HepG2 (cell line): ENCODE results near the gene C1orf159. TPM values are rescaled to one million over a fixed set of nuclear protein-coding genes. Genes with fewer than 3 reads are reported as not detected.
A peak's percentile ranks its signal among the peaks of the same experiment; 100 is the strongest.

Experiments used
- ARID3A ChIP-seq: IDR thresholded peaks from 2 replicates; pipeline ENCODE4 v1.6.1; 2012; ENCODE audit warnings: low read depth, low read length, improper control_type of control experiment
- BRCA1 ChIP-seq: sonication (generic); formaldehyde crosslinking; IDR thresholded peaks from 2 replicates; pipeline ENCODE4 v1.4.0; 2020; ENCODE audit warnings: missing genetic modification reagents
- CTCF ChIP-seq: sonication (generic); formaldehyde crosslinking; IDR thresholded peaks from 2 replicates; pipeline ENCODE4 v1.5.0; 2020; ENCODE audit warnings: mild to moderate bottlenecking, missing genetic modification reagents, moderate library complexity
- HIVEP1 ChIP-seq: sonication (generic); formaldehyde crosslinking; IDR thresholded peaks from 2 replicates; pipeline ENCODE4 v1.4.0; 2020; ENCODE audit warnings: mild to moderate bottlenecking, missing genetic modification reagents
- HNRNPL ChIP-seq: fragments of 200-400 bp; formaldehyde crosslinking; IDR thresholded peaks from 2 replicates; pipeline ENCODE4 v1.6.1; 2017; ENCODE audit warnings: mild to moderate bottlenecking, low read depth, low read length
- KLF6 ChIP-seq: IDR thresholded peaks from 2 replicates; pipeline ENCODE4 v1.8.0; 2016; ENCODE audit warnings: missing biosample characterization, missing genetic modification reagents
- MAFK ChIP-seq, 2 experiments: IDR thresholded peaks in 1 of 2; conservative IDR thresholded peaks in 1 of 2; 2 replicates each; pipeline ENCODE4 v1.6.1; 2011; ENCODE audit warnings: improper control_type of control experiment in 2 of 2, low read length in 2 of 2
- MTF2 ChIP-seq: sonication (generic); formaldehyde crosslinking; IDR thresholded peaks from 2 replicates; pipeline ENCODE4 v1.5.0; 2020; ENCODE audit warnings: missing genetic modification reagents, borderline replicate concordance
- NONO ChIP-seq, 2 experiments: fragments of 450-650 bp in 1 of 2; sonication (generic) in 1 of 2; formaldehyde crosslinking in 1 of 2; IDR thresholded peaks in 1 of 2; conservative IDR thresholded peaks in 1 of 2; 2 replicates each; pipeline versions ENCODE4 v1.6.1 to v1.8.0; 2017 to 2022; ENCODE audit warnings: mild to moderate bottlenecking in 1 of 2, missing genetic modification reagents in 1 of 2, moderate library complexity in 1 of 2
- SAFB2 ChIP-seq: sonication (generic); formaldehyde crosslinking; IDR thresholded peaks from 2 replicates; pipeline ENCODE4 v1.5.1; 2020; ENCODE audit warnings: missing genetic modification reagents, low read depth, mild to moderate bottlenecking, borderline replicate concordance
- SAP130 ChIP-seq: IDR thresholded peaks from 2 replicates; pipeline ENCODE4 v1.6.1; 2016; ENCODE audit warnings: low read depth
- SIX4 ChIP-seq: sonication (generic); formaldehyde crosslinking; IDR thresholded peaks from 2 replicates; pipeline ENCODE4 v1.4.0; 2020; ENCODE audit warnings: missing genetic modification reagents
- SP140L ChIP-seq: sonication (generic); formaldehyde crosslinking; IDR thresholded peaks from 2 replicates; pipeline ENCODE4 v1.4.0; 2020; ENCODE audit warnings: missing genetic modification reagents, borderline replicate concordance
- SRF ChIP-seq: IDR thresholded peaks from 2 replicates; pipeline ENCODE4 v1.6.1; 2011; ENCODE audit warnings: mild to moderate bottlenecking, low read depth, low read length, moderate library complexity
- TCF7 ChIP-seq: sonication (generic); IDR thresholded peaks from 2 replicates; pipeline ENCODE4 v1.6.1; 2016; ENCODE audit warnings: antibody characterized with exemption, low read depth
- TFE3 ChIP-seq: IDR thresholded peaks from 2 replicates; pipeline ENCODE4 v1.6.1; 2016
- TIGD3 ChIP-seq: sonication (generic); formaldehyde crosslinking; IDR thresholded peaks from 2 replicates; pipeline ENCODE4 v1.5.1; 2020; ENCODE audit warnings: mild to moderate bottlenecking, missing genetic modification reagents, borderline replicate concordance
- ZFP37 ChIP-seq: sonication (generic); formaldehyde crosslinking; IDR thresholded peaks from 2 replicates; pipeline ENCODE4 v1.4.0; 2020; ENCODE audit warnings: missing genetic modification reagents, borderline replicate concordance
- ZNF546 ChIP-seq: sonication (generic); formaldehyde crosslinking; conservative IDR thresholded peaks from 2 replicates; pipeline ENCODE4 v1.8.1; 2023; ENCODE audit warnings: mild to moderate bottlenecking, missing genetic modification reagents
- ZNF557 ChIP-seq: sonication (generic); formaldehyde crosslinking; IDR thresholded peaks from 2 replicates; pipeline ENCODE4 v1.4.0; 2020; ENCODE audit warnings: missing genetic modification reagents
- ZNF788 ChIP-seq: sonication (generic); formaldehyde crosslinking; IDR thresholded peaks from 2 replicates; pipeline ENCODE4 v1.5.0; 2020; ENCODE audit warnings: mild to moderate bottlenecking, missing genetic modification reagents, borderline replicate concordance
- ZNF792 ChIP-seq: IDR thresholded peaks from 2 replicates; pipeline ENCODE4 v1.6.1; 2016
- polyA plus RNA-seq, 8 experiments: library from polyadenylated mRNA; depleted of rRNA in 3 of 8; stranded (reverse) in 7 of 8; unstranded in 1 of 8; fragments of >200 nt; fragmentation: Illumina TruSeq in 4 of 8; extraction: Trizol in 4 of 8; gene quantifications; 2 replicates each; pipeline versions ENCODE4 v1.2.1 to v1.2.3, GENCODE V29; 2011 to 2016; ENCODE audit warnings: low read depth in 4 of 8, missing spikeins in 1 of 8, mixed read lengths in 1 of 8; ENCODE audit not compliant: insufficient read depth in 1 of 8
- total RNA-seq, 5 experiments: library from RNA; depleted of rRNA; stranded (reverse); fragments of >200 nt; fragmentation: Illumina TruSeq; extraction: Trizol; gene quantifications; 2 replicates each; pipeline ENCODE4 v1.2.3, GENCODE V29; 2016; ENCODE audit warnings: low read depth in 1 of 5

Gene C1orf159
- total and polyA plus RNA-seq, 2 of the 13 experiments (the other 11 are each of a cell fraction or from before 2014, with no cell fraction given), result 3.8 to 6.7 TPM

- peak; percentile 28; the same call in 1 of the 2 replicates for TF ChIP-seq CTCF
- peak; percentile 59; the same call in 1 of the 2 replicates for TF ChIP-seq ZNF788 (CRISPR knock-in tag)
- no peak for TF ChIP-seq TIGD3 (CRISPR knock-in tag)
- TF ChIP-seq MAFK (conservative IDR thresholded peaks at IDR 0.05 in 1 of 2, IDR thresholded peaks at IDR 0.05 in 1 of 2; ENCODE audit: low read length in 2 of 2), result no peak
- TF ChIP-seq SP140L (CRISPR knock-in tag), result no peak
- peak; percentile 70; the same call in 1 of the 2 replicates for TF ChIP-seq SAFB2
- no peak for TF ChIP-seq MTF2 (CRISPR knock-in tag)
- peak; percentile 59; the same call in 1 of the 2 replicates for TF ChIP-seq BRCA1 (CRISPR knock-in tag)
- TF ChIP-seq ZNF546 (CRISPR knock-in tag), result peak; percentile 83; the same call in 1 of the 2 replicates
- 0 out of 2 replicates have a peak, but pooled peaks have one; percentile 37 for TF ChIP-seq ZNF792
- peak; percentile 89 for TF ChIP-seq HIVEP1 (CRISPR knock-in tag)
- TF ChIP-seq TFE3, result 0 out of 2 replicates have a peak, but pooled peaks have one; percentile 18
- no peak for TF ChIP-seq NONO (IDR thresholded peaks at IDR 0.05)
- TF ChIP-seq NONO (CRISPR knock-in tag; conservative IDR thresholded peaks at IDR 0.05), result peak; percentile 75; the same call in 1 of the 2 replicates
- TF ChIP-seq SRF, result peak; percentile 76; the same call in 1 of the 2 replicates
- peak; percentile 38; the same call in 1 of the 2 replicates for TF ChIP-seq KLF6
- peak; percentile 8; the same call in 1 of the 2 replicates for TF ChIP-seq SIX4 (CRISPR knock-in tag)
- TF ChIP-seq HNRNPL, result peak; percentile 68; the same call in 1 of the 2 replicates
- no peak for TF ChIP-seq ZFP37 (CRISPR knock-in tag)
- peak; percentile 93 for TF ChIP-seq TCF7
- TF ChIP-seq SAP130 (CRISPR knock-in tag), result peak; percentile 65
- peak; percentile 25; the same call in 1 of the 2 replicates for TF ChIP-seq ARID3A
- no peak for TF ChIP-seq ZNF557
Observed at GRCh38 chr1:1124786-1125642, 9.1 kb upstream of the C1orf159 start (continued).
